SK-N-SH (cell line): ENCODE results near the gene TMEM170B. TPM values are rescaled to one million over a fixed set of nuclear protein-coding genes. Genes with fewer than 3 reads are reported as not detected.
"Not testable (repeated sequence)": the region's sequence is repeated elsewhere in the genome, so short reads cannot be mapped to it uniquely, and the experiment has no call there.

ENCODE experiments used
- CTCF ChIA-PET: fragments of 300-600, 350-600 bp; formaldehyde crosslinking; extraction: SDS; loops from one replicate; lab custom pipeline; 2021; lab: Yijun Ruan, JAX
- POLR2A ChIA-PET: fragments of 350-600 bp; sonication (Branson Sonifier 250); formaldehyde crosslinking; extraction: SDS; loops from one replicate; lab custom pipeline; 2020; ENCODE audit warnings: antibody characterized with exemption, inconsistent platforms; lab: Yijun Ruan, JAX
- DNase-seq: peaks from one replicate; pipeline ENCODE4 v3.0.0; 2012
- H2AFZ ChIP-seq: fragments of 200-600 bp; sonication (generic); 2 replicates; pipeline ENCODE4 v1.8.1; 2016; ENCODE audit warnings: antibody characterized with exemption, mild to moderate bottlenecking, low read depth
- H3F3A ChIP-seq: fragments of 200-600 bp; sonication (generic); replicated peaks from 2 replicates; pipeline ENCODE3; 2016; ENCODE audit warnings: antibody characterized with exemption, mild to moderate bottlenecking; ENCODE audit not compliant: insufficient read depth
- H3K27ac ChIP-seq, 2 experiments: fragments of 200-500 bp in 1 of 2; fragments of 200-600 bp in 1 of 2; sonication (Bioruptor generic) in 1 of 2; sonication (generic), shearing (Covaris generic) in 1 of 2; 2 replicates each; pipeline versions ENCODE4 v1.5.1 to v1.6.1; 2014 to 2016; ENCODE audit warnings: low read depth in 2 of 2, inconsistent platforms in 1 of 2, low read length in 1 of 2, mild to moderate bottlenecking in 1 of 2, mixed read lengths in 1 of 2
- H3K27me3 ChIP-seq: fragments of 200-600 bp; sonication (generic), shearing (Covaris generic); 2 replicates; pipeline ENCODE4 v1.6.1; 2016; ENCODE audit warnings: mixed run types; ENCODE audit not compliant: insufficient read depth
- H3K36me3 ChIP-seq, 2 experiments: fragments of 200-500 bp in 1 of 2; fragments of 200-600 bp in 1 of 2; sonication (Bioruptor generic) in 1 of 2; sonication (generic) in 1 of 2; replicated peaks in 1 of 2; 2 replicates each; pipeline versions ENCODE3 to v1.5.1; 2014 to 2016; ENCODE audit warnings: low read length in 1 of 2, mild to moderate bottlenecking in 1 of 2; ENCODE audit not compliant: insufficient read depth in 2 of 2, control insufficient read depth in 1 of 2
- H3K4me1 ChIP-seq, 2 experiments: fragments of 200-500 bp in 1 of 2; fragments of 200-600 bp in 1 of 2; sonication (Bioruptor generic) in 1 of 2; sonication (generic), shearing (Covaris generic) in 1 of 2; 2 replicates each; pipeline versions ENCODE4 v1.5.1 to v1.6.1; 2014 to 2016; ENCODE audit warnings: low read depth in 1 of 2, low read length in 1 of 2, mixed run types in 1 of 2; ENCODE audit not compliant: insufficient read depth in 2 of 2, control insufficient read depth in 1 of 2
- H3K4me2 ChIP-seq: fragments of 200-600 bp; sonication (generic), shearing (Covaris generic); 2 replicates; pipeline ENCODE4 v1.6.1; 2017; ENCODE audit warnings: mixed run types
- H3K4me3 ChIP-seq, 2 experiments: fragments of 200-500 bp in 1 of 2; fragments of 200-600 bp in 1 of 2; sonication (Bioruptor generic) in 1 of 2; sonication (generic), shearing (Covaris generic) in 1 of 2; 2 replicates each; pipeline versions ENCODE4 v1.5.1 to v1.8.1; 2014 to 2016; ENCODE audit warnings: low read depth in 2 of 2, inconsistent platforms in 1 of 2, low read length in 1 of 2, mild to moderate bottlenecking in 1 of 2, mixed read lengths in 1 of 2, moderate library complexity in 1 of 2
- H3K79me2 ChIP-seq: fragments of 200-600 bp; sonication (generic); 2 replicates; pipeline ENCODE4 v1.8.1; 2017; ENCODE audit warnings: mild to moderate bottlenecking; ENCODE audit not compliant: insufficient read depth
- H3K9ac ChIP-seq: fragments of 200-600 bp; sonication (generic); 2 replicates; pipeline ENCODE4 v1.6.1; 2017; ENCODE audit warnings: mixed run types
- H3K9me2 ChIP-seq: fragments of 200-600 bp; sonication (generic); 2 replicates; pipeline ENCODE4 v1.6.1; 2017; ENCODE audit warnings: mixed run types
- H3K9me3 ChIP-seq: fragments of 200-600 bp; sonication (generic); 2 replicates; pipeline ENCODE4 v1.6.1; 2017; ENCODE audit warnings: mixed run types, mild to moderate bottlenecking, moderate library complexity
- H4K20me1 ChIP-seq: fragments of 200-600 bp; sonication (generic); 2 replicates; pipeline ENCODE4 v1.6.1; 2017; ENCODE audit warnings: mild to moderate bottlenecking, mixed run types; ENCODE audit not compliant: insufficient read depth
- JUND ChIP-seq: IDR thresholded peaks from 2 replicates; pipeline ENCODE4 v1.4.0; 2012
- MEF2A ChIP-seq: IDR thresholded peaks from 2 replicates; pipeline ENCODE4 v1.4.0; 2012; ENCODE audit warnings: low read depth, borderline replicate concordance
- NFIC ChIP-seq: IDR thresholded peaks from 2 replicates; pipeline ENCODE4 v1.4.0; 2012; ENCODE audit warnings: borderline replicate concordance
- NRF1 ChIP-seq: IDR thresholded peaks from 2 replicates; pipeline ENCODE4 v1.6.1; 2012; ENCODE audit warnings: low read depth, mild to moderate bottlenecking, low read length
- RCOR1 ChIP-seq: fragments of 150-350 bp; IDR thresholded peaks from 2 replicates; pipeline ENCODE4 v1.6.1; 2017; ENCODE audit warnings: antibody characterized with exemption, low read length
- TCF12 ChIP-seq: IDR thresholded peaks from 2 replicates; pipeline ENCODE4 v1.4.0; 2012
- YY1 ChIP-seq: IDR thresholded peaks from 2 replicates; pipeline ENCODE4 v1.4.0; 2012; ENCODE audit warnings: low read depth, mild to moderate bottlenecking
- WGBS: methylation state at CpG from one replicate; pipeline ENCODE4 v1.1.6; 2017; ENCODE audit warnings: low lambda C conversion rate; 5-methylcytosine and 5-hydroxymethylcytosine counted together
- polyA plus RNA-seq, 3 experiments: library from polyadenylated mRNA; depleted of rRNA; stranded (reverse); fragments of >200 nt; gene quantifications; 2 replicates each; pipeline ENCODE4 v1.2.3, GENCODE V29; 2012
- TF ChIP-seq, protein P1 (sequence below): IDR thresholded peaks from 2 replicates; pipeline ENCODE4 v1.4.0; 2012; ENCODE audit warnings: low read depth, borderline replicate concordance

The TMEM170B gene
- polyA plus RNA-seq, 1 of the 3 experiments (the other 2 are of a cell fraction) = 0.44 TPM

DNA sequence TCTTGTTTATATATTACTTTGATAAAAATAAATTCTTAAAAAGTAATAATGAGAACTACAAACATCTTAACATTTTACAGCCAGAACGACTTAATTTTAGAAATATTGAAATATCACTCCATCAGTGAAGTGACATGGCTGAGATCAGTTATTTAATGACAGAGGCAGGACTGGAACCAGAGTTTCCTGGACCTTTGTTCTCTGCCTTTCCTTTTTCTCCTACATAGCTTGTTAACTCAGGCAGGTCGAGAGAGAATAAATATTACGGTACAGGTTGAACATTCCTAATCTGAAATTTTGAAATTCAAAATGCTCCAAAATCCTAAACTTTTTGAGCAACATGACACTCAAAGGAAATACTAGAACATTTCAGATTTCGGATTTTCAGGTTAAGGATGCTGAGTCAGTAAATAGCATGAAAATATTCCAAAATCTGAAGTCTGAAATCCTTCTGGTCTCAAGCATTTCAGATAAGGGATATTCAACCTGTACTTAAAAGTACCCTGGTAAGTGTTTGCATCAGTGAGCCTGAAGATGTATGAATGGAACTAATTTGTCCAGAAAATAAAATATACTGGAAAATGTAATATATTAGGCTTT lies 6.5 kb downstream of the TMEM170B start:
- H3K27me3 ChIP-seq = no peaks in the 10 kb centered on the region
- no peak overlapping the region for H3K27ac ChIP-seq
- H3K36me3 ChIP-seq = no peaks in the 10 kb centered on the region
- 73% methylated on average over 4 of the region's 4 CpGs for WGBS
- H3K9me2 ChIP-seq = no peaks in the 10 kb centered on the region
- H3K4me1 ChIP-seq = no peaks in the 10 kb centered on the region; a peak in 2 of 4 replicates
- POLR2A ChIA-PET = no interaction called here
- peaks cover 2% of the 10 kb centered on the region for H3F3A ChIP-seq
- no peaks in the 10 kb centered on the region for H4K20me1 ChIP-seq
- no peak overlapping the region for H2AFZ ChIP-seq
- H3K9me3 ChIP-seq = no peaks in the 10 kb centered on the region
- TF ChIP-seq YY1 (no peak), MEF2A (no peak), RCOR1 (no peak), NFIC (no peak), NRF1 (no peak), TCF12 (no peak), JUND (no peak)
- TF ChIP-seq, protein P1, sequence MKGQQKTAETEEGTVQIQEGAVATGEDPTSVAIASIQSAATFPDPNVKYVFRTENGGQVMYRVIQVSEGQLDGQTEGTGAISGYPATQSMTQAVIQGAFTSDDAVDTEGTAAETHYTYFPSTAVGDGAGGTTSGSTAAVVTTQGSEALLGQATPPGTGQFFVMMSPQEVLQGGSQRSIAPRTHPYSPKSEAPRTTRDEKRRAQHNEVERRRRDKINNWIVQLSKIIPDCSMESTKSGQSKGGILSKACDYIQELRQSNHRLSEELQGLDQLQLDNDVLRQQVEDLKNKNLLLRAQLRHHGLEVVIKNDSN = no peak
- DNase-seq = no peak
- no peak overlapping the region for H3K4me2 ChIP-seq
- CTCF ChIA-PET = interaction anchor here (1.9 kb wide), 1 partner anchor 48 kb away, joined by 6 read pairs; no protein-coding TSS in a partner anchor
- no peak overlapping the region for H3K4me3 ChIP-seq
- H3K9ac ChIP-seq = no peak overlapping the region
- no peaks in the 10 kb centered on the region for H3K79me2 ChIP-seq

DNA sequence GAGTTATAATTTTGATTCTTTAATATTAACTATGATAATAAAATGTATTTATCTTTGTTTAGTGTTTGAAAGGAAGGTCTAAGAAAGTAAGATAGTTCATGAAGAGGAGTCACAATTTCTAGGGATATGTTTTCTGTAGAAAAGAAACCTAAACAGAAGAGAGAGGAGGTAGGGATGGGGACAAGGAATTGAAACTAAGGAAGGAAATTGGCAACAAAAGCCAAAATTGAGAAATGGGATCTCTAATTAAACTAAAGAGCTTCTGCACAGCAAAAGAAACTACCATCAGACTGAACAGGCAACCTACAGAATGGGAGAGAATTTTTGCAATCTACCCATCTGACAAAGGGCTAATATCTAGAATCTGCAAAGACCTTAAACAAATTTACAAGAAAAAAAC lies 10.3 kb downstream of the TMEM170B start:
- not testable (repeated sequence) for DNase-seq, H3K79me2 ChIP-seq, H3K9me2 ChIP-seq

DNA sequence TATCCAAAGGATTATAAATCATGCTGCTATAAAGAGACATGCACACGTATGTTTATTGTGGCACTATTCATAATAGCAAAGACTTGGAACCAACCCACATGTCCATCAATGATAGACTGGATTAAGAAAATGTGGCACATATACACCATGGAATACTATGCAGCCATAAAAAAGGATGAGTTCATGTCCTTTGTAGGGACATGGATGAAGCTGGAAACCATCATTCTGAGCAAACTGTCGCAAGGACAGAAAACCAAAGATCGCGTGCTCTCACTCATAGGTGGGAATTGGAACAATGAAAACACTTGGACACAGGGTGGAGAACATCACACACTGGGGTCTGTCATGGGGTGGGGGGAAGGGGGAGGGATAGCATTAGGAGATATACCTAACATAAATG lies 11.0 kb downstream of the TMEM170B start:
- H2AFZ ChIP-seq, H3K9me2 ChIP-seq, H3K4me1 ChIP-seq, H3K36me3 ChIP-seq, H3F3A ChIP-seq, H3K9me3 ChIP-seq, POLR2A ChIA-PET, CTCF ChIA-PET, H3K4me3 ChIP-seq, H3K79me2 ChIP-seq, DNase-seq, H4K20me1 ChIP-seq, H3K9ac ChIP-seq, H3K27ac ChIP-seq, H3K4me2 ChIP-seq, H3K27me3 ChIP-seq: not testable (repeated sequence)
- 90% methylated on average over 4 of the region's 4 CpGs for WGBS

More for the DNA sequence above, 10.3 kb downstream of the TMEM170B start:
- POLR2A ChIA-PET, H3K27me3 ChIP-seq, H4K20me1 ChIP-seq, H2AFZ ChIP-seq, H3K27ac ChIP-seq, H3K36me3 ChIP-seq, H3F3A ChIP-seq, H3K9me3 ChIP-seq, H3K9ac ChIP-seq, H3K4me2 ChIP-seq, H3K4me1 ChIP-seq, CTCF ChIA-PET, H3K4me3 ChIP-seq: not testable (repeated sequence)
